Measurements from ENCODE around the gene UCN3. TPM values are rescaled to one million over a fixed set of nuclear protein-coding genes. Genes with fewer than 3 reads are reported as not detected.

UCN3 gene
- polyA plus RNA-seq, 1 of the 3 experiments (the other 2 are of a cell fraction), result not detected

GRCh38 chr10:5391790-5392189 lies 27.0 kb downstream of the UCN3 start:
- CTCF ChIA-PET, result interaction anchor here (1.4 kb wide), 1 partner anchor 542 kb away, joined by 4 read pairs; no protein-coding TSS in a partner anchor
- H3K9me2 ChIP-seq, result no peaks in the 10 kb centered on the region
- no peaks in the 10 kb centered on the region; a peak in 1 of 4 replicates for H3K4me1 ChIP-seq (ENCODE audit: control insufficient read depth in 1 of 2, insufficient read depth in 2 of 2, low read depth in 1 of 2, low read length in 1 of 2)
- no peak overlapping the region for H3K9ac ChIP-seq
- H4K20me1 ChIP-seq (ENCODE audit: insufficient read depth), result no peaks in the 10 kb centered on the region
- H3K27me3 ChIP-seq (ENCODE audit: insufficient read depth), result no peaks in the 10 kb centered on the region; the same call in 1 of the 2 replicates
- peaks cover 13% of the 10 kb centered on the region for H3K9me3 ChIP-seq
- no peaks in the 10 kb centered on the region for H3K79me2 ChIP-seq (ENCODE audit: insufficient read depth)
- TF ChIP-seq RAD21 (IDR thresholded peaks at IDR 0.05; ENCODE audit: low read length) (no peak), NRF1 (IDR thresholded peaks at IDR 0.05; ENCODE audit: low read depth, low read length) (no peak), USF1 (IDR thresholded peaks at IDR 0.05; ENCODE audit: borderline replicate concordance, low read depth) (no peak), PBX3 (IDR thresholded peaks at IDR 0.05) (no peak), FOXM1 (IDR thresholded peaks at IDR 0.05; ENCODE audit: low read depth) (no peak), GATA2 (CRISPR knock-in tag; IDR thresholded peaks at IDR 0.05) (no peak), TCF12 (IDR thresholded peaks at IDR 0.05) (no peak), SIN3A (IDR thresholded peaks at IDR 0.05; ENCODE audit: borderline replicate concordance, low read depth, low read length) (no peak), REST (IDR thresholded peaks at IDR 0.05; ENCODE audit: low read depth, low read length) (no peak), TAF1 (IDR thresholded peaks at IDR 0.05; ENCODE audit: borderline replicate concordance, low read depth, low read length) (no peak), YY1 (IDR thresholded peaks at IDR 0.05; ENCODE audit: low read depth) (no peak), GABPA (IDR thresholded peaks at IDR 0.05; ENCODE audit: low read depth) (no peak)
- TF ChIP-seq, protein P1, sequence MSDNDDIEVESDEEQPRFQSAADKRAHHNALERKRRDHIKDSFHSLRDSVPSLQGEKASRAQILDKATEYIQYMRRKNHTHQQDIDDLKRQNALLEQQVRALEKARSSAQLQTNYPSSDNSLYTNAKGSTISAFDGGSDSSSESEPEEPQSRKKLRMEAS (IDR thresholded peaks at IDR 0.05; ENCODE audit: low read depth), result no peak
- no peaks in the 10 kb centered on the region for H3K36me3 ChIP-seq (replicated peaks in 1 of 2; ENCODE audit: control insufficient read depth in 1 of 2, insufficient read depth in 2 of 2, low read length in 1 of 2)
- H3K4me3 ChIP-seq (ENCODE audit: low read depth in 2 of 2, low read length in 1 of 2), result no peak overlapping the region
- H3F3A ChIP-seq (replicated peaks; ENCODE audit: insufficient read depth), result no peaks in the 10 kb centered on the region
- no peak for DNase-seq
- no peak overlapping the region for H3K27ac ChIP-seq (ENCODE audit: low read depth in 2 of 2, low read length in 1 of 2)
- POLR2A ChIA-PET, result no interaction called here
- no peak overlapping the region for H3K4me2 ChIP-seq
- 36% methylated on average over 3 of the region's 3 CpGs for WGBS (ENCODE audit: low lambda C conversion rate)
- no peak overlapping the region for H2AFZ ChIP-seq (ENCODE audit: low read depth)

All from SK-N-SH (cell line).